HepG2 (cell line): Measurements from ENCODE around the gene ZCCHC8. TPM values are rescaled to one million over a fixed set of nuclear protein-coding genes. Genes with fewer than 3 reads are reported as not detected.

Experiments used
- CCDC6 ChIP-seq: sonication (generic); formaldehyde crosslinking; IDR thresholded peaks from 2 replicates; pipeline ENCODE4 v1.8.1; 2022; ENCODE audit warnings: mild to moderate bottlenecking, missing genetic modification reagents, moderate library complexity
- GTF2F1 ChIP-seq: fragments of 150-350 bp; IDR thresholded peaks from 2 replicates; pipeline ENCODE4 v1.6.1; 2014; ENCODE audit warnings: low read length
- HMG20A ChIP-seq: IDR thresholded peaks from 2 replicates; pipeline ENCODE4 v1.6.1; 2016; ENCODE audit warnings: borderline replicate concordance
- HOXA3 ChIP-seq: sonication (generic); formaldehyde crosslinking; IDR thresholded peaks from 2 replicates; pipeline ENCODE4 v1.5.0; 2020; ENCODE audit warnings: missing genetic modification reagents
- ISL2 ChIP-seq: sonication (generic); formaldehyde crosslinking; IDR thresholded peaks from 2 replicates; pipeline ENCODE4 v1.5.0; 2020; ENCODE audit warnings: missing genetic modification reagents
- KAT7 ChIP-seq: IDR thresholded peaks from 2 replicates; pipeline ENCODE4 v1.6.1; 2018; ENCODE audit warnings: borderline replicate concordance, missing compliant biosample characterization
- NCOA1 ChIP-seq: sonication (generic); formaldehyde crosslinking; IDR thresholded peaks from 2 replicates; pipeline ENCODE4 v1.9.0; 2021; ENCODE audit warnings: missing genetic modification reagents
- RXRB ChIP-seq: IDR thresholded peaks from 2 replicates; pipeline ENCODE4 v1.6.1; 2016; ENCODE audit warnings: borderline replicate concordance, missing genetic modification reagents, missing compliant biosample characterization
- SP5 ChIP-seq: IDR thresholded peaks from 2 replicates; pipeline ENCODE4 v1.6.1; 2016; ENCODE audit warnings: low read depth, borderline replicate concordance
- ZFP62 ChIP-seq: sonication (generic); formaldehyde crosslinking; IDR thresholded peaks from 2 replicates; pipeline ENCODE4 v1.4.0; 2020; ENCODE audit warnings: missing genetic modification reagents
- ZKSCAN8 ChIP-seq: IDR thresholded peaks from 2 replicates; pipeline ENCODE4 v1.6.1; 2016; ENCODE audit warnings: borderline replicate concordance, missing genetic modification reagents, missing compliant biosample characterization
- ZNF329 ChIP-seq: sonication (generic); formaldehyde crosslinking; IDR thresholded peaks from 2 replicates; pipeline ENCODE4 v1.9.0; 2021; ENCODE audit warnings: low read depth, mild to moderate bottlenecking, missing genetic modification reagents
- ZNF709 ChIP-seq: sonication (generic); formaldehyde crosslinking; IDR thresholded peaks from 2 replicates; pipeline ENCODE4 v1.5.0; 2020; ENCODE audit warnings: mild to moderate bottlenecking, missing genetic modification reagents
- polyA plus RNA-seq, 8 experiments: library from polyadenylated mRNA; depleted of rRNA in 3 of 8; stranded (reverse) in 7 of 8; unstranded in 1 of 8; fragments of >200 nt; fragmentation: Illumina TruSeq in 4 of 8; extraction: Trizol in 4 of 8; gene quantifications; 2 replicates each; pipeline versions ENCODE4 v1.2.1 to v1.2.3, GENCODE V29; 2011 to 2016; ENCODE audit warnings: low read depth in 4 of 8, missing spikeins in 1 of 8, mixed read lengths in 1 of 8; ENCODE audit not compliant: insufficient read depth in 1 of 8
- total RNA-seq, 5 experiments: library from RNA; depleted of rRNA; stranded (reverse); fragments of >200 nt; fragmentation: Illumina TruSeq; extraction: Trizol; gene quantifications; 2 replicates each; pipeline ENCODE4 v1.2.3, GENCODE V29; 2016; ENCODE audit warnings: low read depth in 1 of 5
- TF ChIP-seq, protein P1 (sequence below): sonication (generic); formaldehyde crosslinking; IDR thresholded peaks from 2 replicates; pipeline ENCODE4 v1.4.0; 2020; ENCODE audit warnings: missing genetic modification reagents, borderline replicate concordance
- TF ChIP-seq, protein P2 (sequence below): sonication (generic); formaldehyde crosslinking; IDR thresholded peaks from 2 replicates; pipeline ENCODE4 v1.5.0; 2020; ENCODE audit warnings: missing genetic modification reagents, mild to moderate bottlenecking, borderline replicate concordance
- TF ChIP-seq, protein P3 (sequence below): sonication (generic); formaldehyde crosslinking; IDR thresholded peaks from 2 replicates; pipeline ENCODE4 v1.4.0; 2020; ENCODE audit warnings: mild to moderate bottlenecking, missing genetic modification reagents
- TF ChIP-seq, protein P4 (sequence below): sonication (generic); formaldehyde crosslinking; IDR thresholded peaks from 2 replicates; pipeline ENCODE4 v1.5.1; 2020; ENCODE audit warnings: mild to moderate bottlenecking, missing genetic modification reagents, moderate library complexity
- TF ChIP-seq, protein P5 (sequence below): conservative IDR thresholded peaks from 2 replicates; pipeline ENCODE4 v1.6.1; 2018; ENCODE audit warnings: missing genetic modification reagents

ZCCHC8 gene
- total and polyA plus RNA-seq, 2 of the 13 experiments (the other 11 are each of a cell fraction or from before 2014, with no cell fraction given) = 18.6 to 20.9 TPM

DNA sequence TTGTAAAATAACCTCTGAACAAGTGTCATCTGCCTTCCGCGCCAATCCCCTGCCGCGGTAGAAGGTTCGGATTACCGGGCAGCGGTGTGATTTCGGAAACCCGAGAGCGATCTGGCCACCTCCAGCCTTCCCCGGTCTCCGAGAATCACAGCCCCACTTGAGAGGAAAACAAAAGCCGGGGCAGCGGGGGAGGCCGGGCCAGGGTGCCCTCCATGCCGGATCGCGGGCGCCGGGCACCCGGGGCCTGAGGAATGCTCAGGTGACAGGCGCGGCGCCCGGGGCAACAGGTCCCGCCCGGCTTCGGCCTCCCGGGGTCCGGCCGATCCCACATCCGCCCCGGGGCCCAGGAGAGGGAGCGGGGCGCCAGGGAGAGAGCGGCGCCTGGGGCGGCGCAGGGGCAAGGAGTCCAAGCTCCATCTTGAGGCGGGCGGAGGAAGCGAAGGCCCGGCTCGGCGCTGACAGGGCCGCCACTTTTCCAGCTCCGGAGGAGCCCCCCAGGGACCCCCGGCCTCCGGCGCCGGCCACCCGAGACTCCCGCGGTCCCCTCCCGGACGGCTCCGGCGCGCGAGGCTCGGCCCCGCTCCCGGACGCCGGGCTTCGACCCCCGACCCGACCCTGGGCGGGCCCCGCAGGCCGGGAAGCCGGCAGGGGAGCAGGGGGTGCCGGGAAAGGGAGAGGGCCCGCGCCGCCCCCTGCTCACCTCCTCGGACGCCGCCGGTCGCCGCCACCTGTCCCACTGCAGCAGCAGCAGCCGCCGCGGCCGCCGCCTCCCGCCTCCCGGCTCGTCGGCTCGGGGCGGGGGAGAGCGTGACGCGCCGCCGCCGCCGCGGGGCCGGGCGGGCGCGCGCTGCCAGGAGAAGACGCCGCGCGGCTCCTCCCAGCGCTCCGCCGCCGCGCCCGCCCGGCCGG lies 78.7 kb downstream of the ZCCHC8 start, which contains the start of gene CLIP1 (continued):
- TF ChIP-seq SP5 (CRISPR knock-in tag) (0 out of 2 replicates have a peak, but pooled peaks have one; percentile 16), ZNF709 (CRISPR knock-in tag) (0 out of 2 replicates have a peak, but pooled peaks have one; percentile 54), KAT7 (CRISPR knock-in tag) (peak; percentile 78; the same call in 1 of the 2 replicates), ZKSCAN8 (CRISPR knock-in tag) (no peak), CCDC6 (CRISPR knock-in tag) (0 out of 2 replicates have a peak, but pooled peaks have one; percentile 28), ISL2 (CRISPR knock-in tag) (0 out of 2 replicates have a peak, but pooled peaks have one; percentile 22), ZNF329 (CRISPR knock-in tag) (no peak; the same call in 1 of the 2 replicates), RXRB (CRISPR knock-in tag) (no peak), HMG20A (CRISPR knock-in tag) (no peak), ZFP62 (no peak), NCOA1 (no peak), GTF2F1 (no peak), HOXA3 (peak; percentile 56; the same call in 1 of the 2 replicates)
- TF ChIP-seq, protein P1, sequence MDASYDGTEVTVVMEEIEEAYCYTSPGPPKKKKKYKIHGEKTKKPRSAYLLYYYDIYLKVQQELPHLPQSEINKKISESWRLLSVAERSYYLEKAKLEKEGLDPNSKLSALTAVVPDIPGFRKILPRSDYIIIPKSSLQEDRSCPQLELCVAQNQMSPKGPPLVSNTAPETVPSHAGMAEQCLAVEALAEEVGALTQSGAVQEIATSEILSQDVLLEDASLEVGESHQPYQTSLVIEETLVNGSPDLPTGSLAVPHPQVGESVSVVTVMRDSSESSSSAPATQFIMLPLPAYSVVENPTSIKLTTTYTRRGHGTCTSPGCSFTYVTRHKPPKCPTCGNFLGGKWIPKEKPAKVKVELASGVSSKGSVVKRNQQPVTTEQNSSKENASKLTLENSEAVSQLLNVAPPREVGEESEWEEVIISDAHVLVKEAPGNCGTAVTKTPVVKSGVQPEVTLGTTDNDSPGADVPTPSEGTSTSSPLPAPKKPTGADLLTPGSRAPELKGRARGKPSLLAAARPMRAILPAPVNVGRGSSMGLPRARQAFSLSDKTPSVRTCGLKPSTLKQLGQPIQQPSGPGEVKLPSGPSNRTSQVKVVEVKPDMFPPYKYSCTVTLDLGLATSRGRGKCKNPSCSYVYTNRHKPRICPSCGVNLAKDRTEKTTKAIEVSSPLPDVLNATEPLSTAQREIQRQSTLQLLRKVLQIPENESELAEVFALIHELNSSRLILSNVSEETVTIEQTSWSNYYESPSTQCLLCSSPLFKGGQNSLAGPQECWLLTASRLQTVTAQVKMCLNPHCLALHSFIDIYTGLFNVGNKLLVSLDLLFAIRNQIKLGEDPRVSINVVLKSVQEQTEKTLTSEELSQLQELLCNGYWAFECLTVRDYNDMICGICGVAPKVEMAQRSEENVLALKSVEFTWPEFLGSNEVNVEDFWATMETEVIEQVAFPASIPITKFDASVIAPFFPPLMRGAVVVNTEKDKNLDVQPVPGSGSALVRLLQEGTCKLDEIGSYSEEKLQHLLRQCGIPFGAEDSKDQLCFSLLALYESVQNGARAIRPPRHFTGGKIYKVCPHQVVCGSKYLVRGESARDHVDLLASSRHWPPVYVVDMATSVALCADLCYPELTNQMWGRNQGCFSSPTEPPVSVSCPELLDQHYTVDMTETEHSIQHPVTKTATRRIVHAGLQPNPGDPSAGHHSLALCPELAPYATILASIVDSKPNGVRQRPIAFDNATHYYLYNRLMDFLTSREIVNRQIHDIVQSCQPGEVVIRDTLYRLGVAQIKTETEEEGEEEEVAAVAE = no peak
- TF ChIP-seq, protein P2, sequence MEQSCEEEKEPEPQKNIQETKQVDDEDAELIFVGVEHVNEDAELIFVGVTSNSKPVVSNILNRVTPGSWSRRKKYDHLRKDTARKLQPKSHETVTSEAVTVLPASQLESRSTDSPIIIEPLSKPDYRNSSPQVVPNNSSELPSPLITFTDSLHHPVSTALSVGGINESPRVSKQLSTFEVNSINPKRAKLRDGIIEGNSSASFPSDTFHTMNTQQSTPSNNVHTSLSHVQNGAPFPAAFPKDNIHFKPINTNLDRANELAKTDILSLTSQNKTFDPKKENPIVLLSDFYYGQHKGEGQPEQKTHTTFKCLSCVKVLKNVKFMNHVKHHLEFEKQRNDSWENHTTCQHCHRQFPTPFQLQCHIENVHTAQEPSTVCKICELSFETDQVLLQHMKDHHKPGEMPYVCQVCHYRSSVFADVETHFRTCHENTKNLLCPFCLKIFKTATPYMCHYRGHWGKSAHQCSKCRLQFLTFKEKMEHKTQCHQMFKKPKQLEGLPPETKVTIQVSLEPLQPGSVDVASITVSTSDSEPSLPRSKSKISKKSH (CRISPR knock-in tag) = no peak
- TF ChIP-seq, protein P3, sequence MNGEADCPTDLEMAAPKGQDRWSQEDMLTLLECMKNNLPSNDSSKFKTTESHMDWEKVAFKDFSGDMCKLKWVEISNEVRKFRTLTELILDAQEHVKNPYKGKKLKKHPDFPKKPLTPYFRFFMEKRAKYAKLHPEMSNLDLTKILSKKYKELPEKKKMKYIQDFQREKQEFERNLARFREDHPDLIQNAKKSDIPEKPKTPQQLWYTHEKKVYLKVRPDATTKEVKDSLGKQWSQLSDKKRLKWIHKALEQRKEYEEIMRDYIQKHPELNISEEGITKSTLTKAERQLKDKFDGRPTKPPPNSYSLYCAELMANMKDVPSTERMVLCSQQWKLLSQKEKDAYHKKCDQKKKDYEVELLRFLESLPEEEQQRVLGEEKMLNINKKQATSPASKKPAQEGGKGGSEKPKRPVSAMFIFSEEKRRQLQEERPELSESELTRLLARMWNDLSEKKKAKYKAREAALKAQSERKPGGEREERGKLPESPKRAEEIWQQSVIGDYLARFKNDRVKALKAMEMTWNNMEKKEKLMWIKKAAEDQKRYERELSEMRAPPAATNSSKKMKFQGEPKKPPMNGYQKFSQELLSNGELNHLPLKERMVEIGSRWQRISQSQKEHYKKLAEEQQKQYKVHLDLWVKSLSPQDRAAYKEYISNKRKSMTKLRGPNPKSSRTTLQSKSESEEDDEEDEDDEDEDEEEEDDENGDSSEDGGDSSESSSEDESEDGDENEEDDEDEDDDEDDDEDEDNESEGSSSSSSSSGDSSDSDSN = peak; percentile 97
- TF ChIP-seq, protein P4, sequence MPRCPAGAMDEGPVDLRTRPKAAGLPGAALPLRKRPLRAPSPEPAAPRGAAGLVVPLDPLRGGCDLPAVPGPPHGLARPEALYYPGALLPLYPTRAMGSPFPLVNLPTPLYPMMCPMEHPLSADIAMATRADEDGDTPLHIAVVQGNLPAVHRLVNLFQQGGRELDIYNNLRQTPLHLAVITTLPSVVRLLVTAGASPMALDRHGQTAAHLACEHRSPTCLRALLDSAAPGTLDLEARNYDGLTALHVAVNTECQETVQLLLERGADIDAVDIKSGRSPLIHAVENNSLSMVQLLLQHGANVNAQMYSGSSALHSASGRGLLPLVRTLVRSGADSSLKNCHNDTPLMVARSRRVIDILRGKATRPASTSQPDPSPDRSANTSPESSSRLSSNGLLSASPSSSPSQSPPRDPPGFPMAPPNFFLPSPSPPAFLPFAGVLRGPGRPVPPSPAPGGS (CRISPR knock-in tag) = no peak
- TF ChIP-seq, protein P5, sequence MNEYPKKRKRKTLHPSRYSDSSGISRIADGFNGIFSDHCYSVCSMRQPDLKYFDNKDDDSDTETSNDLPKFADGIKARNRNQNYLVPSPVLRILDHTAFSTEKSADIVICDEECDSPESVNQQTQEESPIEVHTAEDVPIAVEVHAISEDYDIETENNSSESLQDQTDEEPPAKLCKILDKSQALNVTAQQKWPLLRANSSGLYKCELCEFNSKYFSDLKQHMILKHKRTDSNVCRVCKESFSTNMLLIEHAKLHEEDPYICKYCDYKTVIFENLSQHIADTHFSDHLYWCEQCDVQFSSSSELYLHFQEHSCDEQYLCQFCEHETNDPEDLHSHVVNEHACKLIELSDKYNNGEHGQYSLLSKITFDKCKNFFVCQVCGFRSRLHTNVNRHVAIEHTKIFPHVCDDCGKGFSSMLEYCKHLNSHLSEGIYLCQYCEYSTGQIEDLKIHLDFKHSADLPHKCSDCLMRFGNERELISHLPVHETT (CRISPR knock-in tag) = no peak
